HepG2 (cell line): ENCODE data around the gene LORICRIN. TPM values are rescaled to one million over a fixed set of nuclear protein-coding genes. Genes with fewer than 3 reads are reported as not detected.

ENCODE experiments used
- ATAC-seq: fragments of 200-7000 bp; cut with Tn5 transposase; 3 replicates; pipeline ENCODE4 v1.9.1; 2020; ENCODE audit warnings: mild to moderate bottlenecking, moderate library complexity
- BruUV-seq: library from RNA; stranded (reverse); fragments of 400-500 nt; replicated peaks from 2 replicates; lab custom pipeline; 2021; lab: Mats Ljungman, UMichigan
- CTCF ChIA-PET: fragments of 300-600 bp; formaldehyde crosslinking; extraction: SDS; loops from one replicate; lab custom pipeline; 2021; ENCODE audit warnings: low total read pairs, inconsistent platforms, low intra/inter-chr PET ratio; lab: Yijun Ruan, JAX
- POLR2A ChIA-PET: fragments of 350-600 bp; sonication (Branson Sonifier 250); formaldehyde crosslinking; loops from one replicate; lab custom pipeline; 2020; ENCODE audit warnings: antibody characterized with exemption, inconsistent platforms; lab: Yijun Ruan, JAX
- DNase-seq: peaks from one replicate; pipeline ENCODE4 v3.0.0-alpha.2; 2015; ENCODE audit warnings: low spot score
- FAIRE-seq: peaks from 3 replicates; lab custom pipeline; 2011; peaks lifted over from hg19 to GRCh38; lab: Jason Lieb, UNC
- H2AFZ ChIP-seq: one replicate; pipeline ENCODE4 v1.6.1; 2011; ENCODE audit warnings: low read length, inconsistent platforms
- H3K27ac ChIP-seq: fragments of 300-600 bp; 3 replicates; pipeline ENCODE4 v1.8.0; 2011; ENCODE audit warnings: mixed run types, mild to moderate bottlenecking, mixed read lengths, low read length, inconsistent platforms; ENCODE audit not compliant: insufficient read depth; ENCODE audit errors: extremely low read length
- H3K27me3 ChIP-seq, 2 experiments: fragments of 200-600 bp in 1 of 2; 2 replicates in 1 of 2; 3 replicates in 1 of 2; pipeline versions ENCODE4 v1.6.0 to v1.8.0; 2011; ENCODE audit warnings: low read length in 2 of 2, mild to moderate bottlenecking in 2 of 2, moderate library complexity in 2 of 2, inconsistent platforms in 1 of 2; ENCODE audit not compliant: insufficient read depth in 2 of 2, control insufficient read depth in 1 of 2
- H3K36me3 ChIP-seq, 2 experiments: fragments of 200-600 bp in 1 of 2; replicated peaks in 1 of 2; 2 replicates in 1 of 2; 3 replicates in 1 of 2; pipeline versions ENCODE4 v1.5.1 to v1.8.0; 2011; ENCODE audit warnings: low read length in 2 of 2, inconsistent platforms in 1 of 2; ENCODE audit not compliant: insufficient read depth in 2 of 2, control insufficient read depth in 1 of 2
- H3K4me1 ChIP-seq: 2 replicates; pipeline ENCODE4 v1.5.1; 2012; ENCODE audit warnings: low read length, inconsistent platforms; ENCODE audit not compliant: insufficient read depth
- H3K4me2 ChIP-seq: 2 replicates; pipeline ENCODE4 v1.6.0; 2011; ENCODE audit warnings: low read depth, low read length, inconsistent platforms
- H3K4me3 ChIP-seq, 3 experiments: fragments of 200-600 bp in 1 of 3; sonication (generic), shearing (Covaris generic) in 1 of 3; replicated peaks in 1 of 3; 2 replicates each; pipeline ENCODE4 v1.5.1; 2011 to 2016; ENCODE audit warnings: low read length in 3 of 3, inconsistent platforms in 2 of 3, low read depth in 2 of 3, mild to moderate bottlenecking in 2 of 3, control low read depth in 1 of 3, mixed read lengths in 1 of 3; ENCODE audit not compliant: insufficient read depth in 1 of 3
- H3K79me2 ChIP-seq: one replicate; pipeline ENCODE4 v1.6.1; 2011; ENCODE audit warnings: low read length, inconsistent platforms; ENCODE audit not compliant: insufficient read depth
- H3K9ac ChIP-seq: 2 replicates; pipeline ENCODE4 v1.6.0; 2011; ENCODE audit warnings: mild to moderate bottlenecking, low read depth, low read length, inconsistent platforms; ENCODE audit not compliant: insufficient read depth
- H3K9me3 ChIP-seq: 2 replicates; pipeline ENCODE4 v1.5.1; 2012; ENCODE audit warnings: mild to moderate bottlenecking, low read length
- H4K20me1 ChIP-seq: 2 replicates; pipeline ENCODE4 v1.6.0; 2011; ENCODE audit warnings: inconsistent platforms, mild to moderate bottlenecking, low read length, moderate library complexity; ENCODE audit not compliant: insufficient read depth
- BATF2 ChIP-seq: sonication (generic); formaldehyde crosslinking; IDR thresholded peaks from 2 replicates; pipeline ENCODE4 v1.8.0; 2022; ENCODE audit warnings: mild to moderate bottlenecking, missing genetic modification reagents, moderate library complexity
- BCL6 ChIP-seq: IDR thresholded peaks from 2 replicates; pipeline ENCODE4 v1.6.1; 2016; ENCODE audit warnings: missing genetic modification reagents, missing compliant biosample characterization
- BRCA1 ChIP-seq: sonication (generic); formaldehyde crosslinking; IDR thresholded peaks from 2 replicates; pipeline ENCODE4 v1.4.0; 2020; ENCODE audit warnings: missing genetic modification reagents
- CENPT ChIP-seq: sonication (generic); formaldehyde crosslinking; IDR thresholded peaks from 2 replicates; pipeline ENCODE4 v1.8.0; 2022; ENCODE audit warnings: low read depth, mild to moderate bottlenecking, moderate library complexity, missing genetic modification reagents
- IRF2 ChIP-seq: IDR thresholded peaks from 2 replicates; pipeline ENCODE4 v1.6.1; 2018; ENCODE audit warnings: missing genetic modification reagents, missing compliant biosample characterization
- MAFK ChIP-seq, 2 experiments: IDR thresholded peaks in 1 of 2; conservative IDR thresholded peaks in 1 of 2; 2 replicates each; pipeline ENCODE4 v1.6.1; 2011; ENCODE audit warnings: improper control_type of control experiment in 2 of 2, low read length in 2 of 2
- PAF1 ChIP-seq: IDR thresholded peaks from 2 replicates; pipeline ENCODE4 v1.6.1; 2016; ENCODE audit warnings: missing genetic modification reagents, missing compliant biosample characterization
- SMAD1 ChIP-seq: sonication (generic); formaldehyde crosslinking; IDR thresholded peaks from 2 replicates; pipeline ENCODE4 v1.4.0; 2020; ENCODE audit warnings: missing genetic modification reagents, low read depth, mild to moderate bottlenecking, borderline replicate concordance
- TAF1 ChIP-seq: sonication (generic); formaldehyde crosslinking; IDR thresholded peaks from 2 replicates; pipeline ENCODE4 v1.4.0; 2020; ENCODE audit warnings: missing genetic modification reagents
- USF2 ChIP-seq, 2 experiments: sonication (generic) in 1 of 2; formaldehyde crosslinking in 1 of 2; IDR thresholded peaks; 2 replicates each; pipeline versions ENCODE4 v1.5.1 to v1.6.1; 2011 to 2020; ENCODE audit warnings: borderline replicate concordance in 1 of 2, low read depth in 1 of 2, low read length in 1 of 2, mild to moderate bottlenecking in 1 of 2, missing genetic modification reagents in 1 of 2, moderate library complexity in 1 of 2
- ZBTB3 ChIP-seq: sonication (generic); formaldehyde crosslinking; IDR thresholded peaks from 2 replicates; pipeline ENCODE4 v1.4.0; 2020; ENCODE audit warnings: low read depth, mild to moderate bottlenecking, moderate library complexity, missing genetic modification reagents, borderline replicate concordance
- ZBTB40 ChIP-seq, 2 experiments: fragments of 450-650 bp in 1 of 2; sonication (generic) in 1 of 2; formaldehyde crosslinking in 1 of 2; IDR thresholded peaks; 2 replicates each; pipeline versions ENCODE4 v1.6.1 to v1.8.0; 2016 to 2022; ENCODE audit warnings: antibody characterized with exemption in 1 of 2, mild to moderate bottlenecking in 1 of 2, missing genetic modification reagents in 1 of 2
- ZNF350 ChIP-seq: sonication (generic); formaldehyde crosslinking; IDR thresholded peaks from 2 replicates; pipeline ENCODE4 v1.4.0; 2020; ENCODE audit warnings: mild to moderate bottlenecking, low read depth, missing genetic modification reagents, borderline replicate concordance
- WGBS: methylation state at CpG from one replicate; pipeline ENCODE4 v1.1.6; 2017; ENCODE audit warnings: low lambda C conversion rate; 5-methylcytosine and 5-hydroxymethylcytosine counted together
- in situ Hi-C: cut with HindIII; loops from 2 replicates; pipeline ENCODE4 v1.10.0; 2017; ENCODE audit warnings: low pct_unique_long_range_greater_than_20kb; ENCODE audit not compliant: extremely low pct_ligation_motif_present
- intact Hi-C: fragments of 100-400 bp; cut with micrococcal nuclease; formaldehyde crosslinking; loops from one replicate; pipeline ENCODE4 v1.10.0; 2022; ENCODE audit not compliant: unreplicated experiment
- polyA plus RNA-seq, 8 experiments: library from polyadenylated mRNA; depleted of rRNA in 3 of 8; stranded (reverse) in 7 of 8; unstranded in 1 of 8; fragments of >200 nt; fragmentation: Illumina TruSeq in 4 of 8; extraction: Trizol in 4 of 8; gene quantifications; 2 replicates each; pipeline versions ENCODE4 v1.2.1 to v1.2.3, GENCODE V29; 2011 to 2016; ENCODE audit warnings: low read depth in 4 of 8, missing spikeins in 1 of 8, mixed read lengths in 1 of 8; ENCODE audit not compliant: insufficient read depth in 1 of 8
- total RNA-seq, 5 experiments: library from RNA; depleted of rRNA; stranded (reverse); fragments of >200 nt; fragmentation: Illumina TruSeq; extraction: Trizol; gene quantifications; 2 replicates each; pipeline ENCODE4 v1.2.3, GENCODE V29; 2016; ENCODE audit warnings: low read depth in 1 of 5

LORICRIN gene
- total and polyA plus RNA-seq, 2 of the 13 experiments (the other 11 are each of a cell fraction or from before 2014, with no cell fraction given), result not detected

GRCh38 chr1:153271711-153272110 is 12.2 kb downstream of the LORICRIN start:
- in situ Hi-C loops, result no loop called here
- ATAC-seq, result no peak
- TF ChIP-seq IRF2 (CRISPR knock-in tag) (no peak), SMAD1 (no peak), ZBTB40 (IDR thresholded peaks at IDR 0.05) (no peak), ZBTB40 (CRISPR knock-in tag; IDR thresholded peaks at IDR 0.05) (no peak), ZNF350 (CRISPR knock-in tag) (no peak), USF2 (IDR thresholded peaks at IDR 0.05; ENCODE audit: low read depth, low read length) (no peak), USF2 (CRISPR knock-in tag; IDR thresholded peaks at IDR 0.05; ENCODE audit: borderline replicate concordance) (no peak), ZBTB3 (CRISPR knock-in tag) (no peak), PAF1 (no peak), CENPT (CRISPR knock-in tag) (no peak), TAF1 (CRISPR knock-in tag) (no peak), BCL6 (CRISPR knock-in tag) (no peak), BATF2 (CRISPR knock-in tag) (no peak), MAFK (conservative IDR thresholded peaks at IDR 0.05 in 1 of 2, IDR thresholded peaks at IDR 0.05 in 1 of 2; ENCODE audit: low read length in 2 of 2) (no peak), BRCA1 (CRISPR knock-in tag) (no peak)

More at GRCh38 chr1:153271711-153272110, 12.2 kb downstream of the LORICRIN start:
- no peaks in the 10 kb centered on the region for H3K79me2 ChIP-seq
- no peaks in the 10 kb centered on the region for H3K36me3 ChIP-seq
- H4K20me1 ChIP-seq, result no peaks in the 10 kb centered on the region
- no peaks in the 10 kb centered on the region for H3K9me3 ChIP-seq
- H3K4me2 ChIP-seq, result no peak overlapping the region
- no peak overlapping the region for H2AFZ ChIP-seq
- intact Hi-C loops, result no loop called here
- H3K27me3 ChIP-seq, result peaks cover 0 to 3% of the 10 kb centered on the region in 2 experiments; a peak in 1 of 5 replicates
- no peaks in the 10 kb centered on the region for H3K4me1 ChIP-seq
- BruUV-seq, result no TSS peak
- DNase-seq (no peak), FAIRE-seq (no peak)
- 0% methylated on average over 1 of the region's 1 CpG for WGBS
- CTCF ChIA-PET, result no interaction called here
- no peak overlapping the region for H3K4me3 ChIP-seq
- H3K27ac ChIP-seq, result no peak overlapping the region
- H3K9ac ChIP-seq, result no peak overlapping the region
- POLR2A ChIA-PET, result no interaction called here
